Lung microvascular endothelial cell (primary cell): ENCODE data around the gene KCNJ4. TPM values are rescaled to one million over a fixed set of nuclear protein-coding genes. Genes with fewer than 3 reads are reported as not detected.
A peak's percentile ranks its signal among the peaks of the same experiment; 100 is the strongest.
"Not testable (repeated sequence)": the region's sequence is repeated elsewhere in the genome, so short reads cannot be mapped to it uniquely, and the experiment has no call there.

ENCODE experiments used
- DNase-seq, 2 donors: peaks; one replicate each; pipeline versions ENCODE4 v3.0.0 to v3.0.0-alpha.2; 2010; ENCODE audit warnings: low read depth in 2 of 2
- total RNA-seq: library from RNA; depleted of rRNA; stranded (reverse); fragments of >200 nt; gene quantifications from 2 replicates; pipeline ENCODE4 v1.2.1, GENCODE V29; 2014

The KCNJ4 gene
- total RNA-seq, 1 donor from 2014 or later = not detected

DNA sequence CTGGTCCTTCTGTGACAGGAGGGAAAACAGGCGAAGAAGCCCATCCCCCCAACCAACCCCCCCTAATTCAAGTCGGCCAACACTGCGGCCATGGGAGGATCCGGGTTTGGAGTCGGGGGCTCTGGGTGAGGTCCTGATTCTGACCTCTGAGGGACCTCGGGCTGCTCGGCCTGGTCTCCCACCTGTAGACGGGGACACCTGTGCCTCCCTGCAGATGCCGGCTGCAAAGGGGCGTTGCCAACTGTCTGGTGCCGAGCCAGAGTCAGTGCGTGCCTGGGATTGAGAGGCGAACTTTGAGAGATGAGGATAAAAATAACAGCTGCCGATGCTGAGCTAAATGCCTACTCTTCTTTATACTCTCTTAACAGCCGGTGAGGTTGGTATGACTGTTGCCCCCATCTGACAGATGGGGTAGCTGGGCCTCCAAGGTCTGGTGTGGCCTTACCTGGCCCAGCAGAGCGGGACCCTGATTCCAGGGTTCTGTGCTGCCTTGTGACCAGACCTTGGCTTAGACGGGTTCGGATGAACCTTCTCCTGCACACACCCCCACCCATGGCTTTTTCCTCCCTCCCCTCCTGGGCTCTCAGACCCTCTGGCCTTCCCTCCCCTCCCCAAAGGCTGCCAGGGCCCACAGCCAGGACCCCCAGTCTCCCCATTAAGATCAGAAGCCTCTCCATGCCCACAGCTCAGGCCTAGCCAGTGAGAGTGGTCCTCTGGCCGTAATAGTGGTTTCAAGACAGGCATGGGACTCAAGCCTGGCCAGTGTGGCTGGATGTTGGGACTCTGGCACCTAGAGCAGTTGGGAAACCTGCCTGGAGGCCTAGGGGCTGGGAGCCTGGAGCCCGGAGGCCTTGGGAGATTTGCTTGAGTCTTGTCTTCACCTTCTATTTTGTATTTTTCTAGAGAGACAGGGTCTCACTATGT is 41.7 kb downstream of the KCNJ4 start:
- no peak for DNase-seq

DNA sequence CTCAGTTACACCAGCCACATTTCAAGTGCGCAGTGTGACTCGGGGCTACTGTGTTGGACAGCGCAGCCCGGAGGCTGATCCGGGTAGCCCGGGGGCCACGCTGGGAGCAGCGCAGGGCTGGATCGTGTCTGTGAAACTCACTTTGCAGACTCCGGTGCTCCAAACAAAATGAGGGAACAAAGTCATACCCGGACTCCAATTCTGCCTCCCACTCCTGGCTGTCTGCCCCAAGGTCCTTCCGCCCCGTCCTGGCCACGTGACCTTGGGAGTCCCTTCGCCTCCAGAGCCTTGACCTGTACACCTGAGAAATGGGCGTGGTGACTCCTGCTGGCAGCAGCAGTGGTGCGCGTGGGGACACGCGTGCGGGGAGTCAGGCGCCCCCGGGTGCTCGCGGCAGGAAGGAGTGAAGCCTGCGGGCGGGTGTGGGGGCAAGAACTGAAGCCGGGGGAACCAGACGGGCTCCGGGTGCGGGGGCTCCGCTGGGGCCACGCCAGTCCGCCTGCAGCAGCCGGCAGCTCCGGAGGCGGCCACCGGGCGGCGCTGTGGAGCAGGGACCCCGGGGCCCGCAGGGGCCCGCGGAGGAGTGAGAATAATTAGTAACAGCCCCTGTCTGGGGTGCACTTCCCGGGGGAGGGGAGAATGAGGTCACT is 42.4 kb downstream of the KCNJ4 start:
- no peak for DNase-seq

DNA sequence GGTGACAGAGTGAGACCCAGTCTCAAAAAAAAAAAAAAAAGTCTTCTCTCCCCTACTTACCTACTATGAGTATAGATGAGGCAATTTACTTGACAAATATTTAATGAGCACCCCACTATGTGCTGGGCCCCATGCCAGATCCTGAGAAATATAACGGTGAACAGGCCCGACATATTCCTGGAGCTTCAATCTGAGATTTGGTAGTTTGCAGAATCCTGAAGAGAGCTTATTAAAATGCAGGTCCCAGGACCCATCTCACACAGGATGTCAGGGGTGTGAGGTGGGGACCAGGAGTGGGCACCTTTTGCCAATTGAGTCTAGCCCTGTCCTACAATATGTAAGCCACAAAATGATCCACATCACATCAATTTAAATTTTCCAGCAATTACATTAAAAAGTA is 44.0 kb downstream of the KCNJ4 start:
- DNase-seq = no peak

DNA sequence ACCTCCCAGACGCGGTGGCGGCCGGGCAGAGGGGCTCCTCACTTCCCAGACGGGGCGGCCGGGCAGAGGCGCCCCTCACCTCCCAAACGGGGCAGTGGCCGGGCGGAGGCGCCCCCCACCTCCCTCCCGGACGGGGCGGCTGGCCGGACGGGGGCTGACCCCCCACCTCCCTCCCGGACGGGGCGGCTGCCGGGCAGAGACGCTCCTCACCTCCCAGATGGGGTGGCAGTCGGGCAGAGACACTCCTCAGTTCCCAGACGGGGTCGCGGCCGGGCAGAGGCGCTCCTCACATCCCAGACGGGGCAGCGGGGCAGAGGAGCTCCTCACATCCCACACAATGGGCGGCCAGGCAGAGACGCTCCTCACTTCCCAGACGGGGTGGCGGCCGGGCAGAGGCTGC is 45.1 kb downstream of the KCNJ4 start:
- not testable (repeated sequence) for DNase-seq

DNA sequence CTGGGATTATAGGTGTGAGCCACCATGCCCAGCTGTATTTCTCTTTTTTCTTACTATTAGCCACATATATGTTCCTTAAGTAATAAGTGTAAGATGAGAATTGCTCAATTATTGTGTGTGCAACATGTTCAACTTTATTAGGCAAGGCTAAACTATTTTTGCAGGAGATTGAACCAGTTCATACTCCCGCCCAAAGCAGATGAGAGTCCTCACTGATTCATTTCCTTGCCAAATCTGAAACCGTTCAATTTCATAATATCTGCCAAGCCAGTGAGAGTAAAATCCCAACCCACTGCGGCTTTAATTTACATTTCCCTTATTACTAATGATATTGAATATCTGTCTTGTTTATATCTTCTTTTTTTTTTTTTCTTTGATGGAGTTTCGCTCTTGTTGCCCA is 48.4 kb downstream of the KCNJ4 start:
- no peak for DNase-seq

DNA sequence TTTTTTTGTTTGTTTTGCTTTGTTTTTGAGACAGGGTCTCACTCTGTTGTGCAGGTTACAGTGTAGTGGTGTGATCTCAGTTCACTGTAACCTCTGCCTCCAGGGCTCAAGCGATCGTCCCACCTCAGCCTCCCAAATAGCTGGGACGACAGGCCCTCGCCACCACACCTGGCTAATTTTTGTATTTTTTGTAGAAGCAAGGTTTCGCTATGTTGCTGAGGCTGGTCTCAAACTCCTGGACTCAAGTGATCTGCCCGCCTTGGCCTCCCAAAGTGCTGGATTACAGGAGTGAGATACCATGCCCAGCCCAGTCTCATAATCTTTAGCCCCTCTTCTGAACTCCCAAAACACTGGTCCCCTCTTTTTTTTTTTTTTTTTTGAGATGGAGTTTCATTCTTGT is 50.6 kb downstream of the KCNJ4 start:
- no peak for DNase-seq

DNA sequence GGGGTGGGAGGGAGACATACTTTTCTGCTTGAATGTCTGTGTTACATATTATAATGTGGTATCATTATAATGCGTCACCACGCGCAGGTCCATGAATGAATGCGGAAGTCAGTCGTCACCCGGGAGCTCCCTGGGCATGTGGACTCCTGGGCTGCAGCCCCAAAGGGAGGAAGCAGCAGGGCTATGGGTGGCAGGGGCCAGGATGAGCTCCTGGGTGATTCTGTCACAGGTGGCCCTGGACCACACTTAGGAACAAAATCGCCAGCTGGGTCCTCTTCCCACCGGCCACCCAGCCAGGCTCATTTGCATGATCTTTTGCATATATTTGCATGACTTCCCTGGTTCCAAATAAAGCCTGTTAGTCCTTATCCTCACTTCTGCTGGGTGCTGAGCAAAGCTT is 51.2 kb downstream of the KCNJ4 start:
- no peak for DNase-seq

DNA sequence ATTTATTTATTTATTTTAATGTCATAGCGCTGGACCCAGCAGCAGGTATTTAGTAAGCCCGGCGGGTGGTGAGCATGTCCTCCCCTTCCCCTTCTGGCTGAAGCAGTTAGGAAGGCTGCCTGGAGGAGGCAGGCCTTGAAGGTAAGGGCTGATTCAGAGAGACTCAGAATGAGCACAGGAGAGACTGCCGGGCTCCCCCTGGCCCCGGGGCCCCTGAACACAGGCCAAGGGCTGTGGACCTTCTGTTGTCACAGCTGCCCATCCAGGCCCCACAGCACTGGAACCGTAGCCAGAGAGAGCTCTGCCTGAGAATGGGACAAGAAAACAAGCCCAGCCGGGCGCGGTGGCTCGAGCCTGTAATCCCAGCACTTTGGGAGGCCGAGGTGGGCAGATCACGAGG is 52.8 kb downstream of the KCNJ4 start:
- DNase-seq = no peak

DNA sequence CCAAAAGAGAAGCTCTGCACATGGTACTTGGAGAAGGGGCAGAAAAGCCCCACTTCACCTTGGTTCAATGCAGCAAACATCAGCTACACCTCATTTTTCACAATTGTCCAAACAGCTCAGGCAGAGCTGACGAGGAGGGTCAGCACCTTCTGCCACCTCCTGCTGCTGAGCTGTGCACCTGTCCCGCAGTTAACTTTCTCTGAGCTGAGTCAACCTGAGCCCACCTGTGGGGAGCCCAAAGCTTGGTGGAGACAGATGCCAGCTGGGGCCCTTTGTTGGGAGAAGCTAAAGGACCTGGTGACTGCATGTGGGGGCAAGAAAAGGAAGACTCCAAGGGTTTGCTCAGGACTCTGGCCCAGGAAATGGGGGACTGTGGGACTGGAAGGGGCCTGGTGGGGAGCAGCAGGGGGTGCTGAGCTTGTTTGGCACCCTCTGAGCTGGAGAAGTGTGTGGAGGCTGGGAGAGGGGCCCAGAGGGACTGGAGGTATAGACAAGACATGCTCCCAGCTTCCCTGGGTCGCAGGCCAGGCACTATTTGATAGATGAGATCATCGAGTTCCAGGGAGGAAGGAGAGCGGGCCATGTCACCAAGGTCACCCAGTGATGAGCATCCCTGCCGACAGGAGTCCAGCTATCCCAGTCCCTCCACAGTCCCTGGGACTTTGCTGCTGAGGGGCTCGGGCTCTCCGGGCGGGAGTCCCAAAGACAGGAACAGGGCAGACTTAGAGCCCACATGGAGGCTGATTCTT is 53.5 kb downstream of the KCNJ4 start:
- DNase-seq = no peak

DNA sequence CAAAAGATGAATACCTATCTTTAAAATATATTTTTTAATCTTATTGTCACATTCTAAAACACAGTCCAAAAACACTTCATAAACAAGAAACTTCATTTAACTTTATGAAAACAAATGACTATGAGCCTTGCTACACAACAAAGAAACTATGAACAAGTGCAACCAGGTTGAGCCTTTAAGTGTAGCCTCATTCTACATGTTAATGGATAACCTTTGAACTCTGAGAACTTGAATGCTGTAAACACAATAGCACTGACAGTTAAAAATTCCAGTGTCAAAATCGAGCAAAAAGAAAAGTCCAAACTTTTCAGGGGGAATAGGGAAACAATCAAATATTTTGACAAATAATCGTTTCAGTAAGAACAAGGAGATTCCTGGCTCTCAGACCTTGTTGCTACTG is 54.7 kb downstream of the KCNJ4 start:
- not testable (repeated sequence) for DNase-seq

DNA sequence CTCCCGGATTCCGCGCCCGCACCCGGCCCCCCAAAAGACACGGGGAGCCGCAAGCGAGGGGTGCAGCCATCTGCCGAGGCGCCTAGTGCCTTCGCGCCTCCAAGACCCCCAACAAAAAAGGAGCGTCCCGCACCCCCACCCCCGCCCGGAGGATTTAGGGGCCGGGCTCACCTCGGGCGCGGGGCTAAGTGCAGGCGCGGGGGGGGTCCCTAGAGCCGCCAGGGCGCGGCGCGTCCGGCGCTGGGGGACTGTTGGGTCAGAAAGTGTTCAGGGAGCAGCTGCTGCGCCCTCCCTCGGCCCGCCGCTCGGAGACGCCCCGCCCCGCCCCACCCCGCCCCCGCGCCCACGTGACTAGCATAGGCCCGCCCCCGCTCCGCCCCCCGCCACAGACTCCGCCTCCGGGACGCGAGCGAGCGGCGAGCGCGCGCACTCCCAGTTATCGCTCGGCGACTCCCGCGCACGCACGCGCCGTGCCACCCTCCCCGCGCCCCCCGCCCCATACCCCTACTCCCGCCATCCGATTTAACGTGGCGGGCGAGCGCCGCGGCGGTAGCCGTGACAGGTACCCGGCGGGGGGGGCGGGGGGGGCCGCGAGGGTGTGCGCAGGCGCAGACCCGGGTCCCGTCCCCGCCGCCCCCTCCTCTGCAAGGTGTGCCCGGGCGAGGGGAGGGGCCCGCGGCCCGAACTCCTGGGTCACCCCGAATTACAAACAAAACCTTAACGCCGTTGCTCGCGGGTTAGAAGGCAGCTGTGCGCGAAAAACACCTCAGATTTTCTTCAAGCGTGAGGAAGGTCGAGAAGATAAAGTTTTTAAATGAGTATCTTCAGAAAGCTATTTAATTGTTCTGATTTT is 56.2 kb downstream of the KCNJ4 start:
- peak; percentile 84 to 89 for DNase-seq

DNA sequence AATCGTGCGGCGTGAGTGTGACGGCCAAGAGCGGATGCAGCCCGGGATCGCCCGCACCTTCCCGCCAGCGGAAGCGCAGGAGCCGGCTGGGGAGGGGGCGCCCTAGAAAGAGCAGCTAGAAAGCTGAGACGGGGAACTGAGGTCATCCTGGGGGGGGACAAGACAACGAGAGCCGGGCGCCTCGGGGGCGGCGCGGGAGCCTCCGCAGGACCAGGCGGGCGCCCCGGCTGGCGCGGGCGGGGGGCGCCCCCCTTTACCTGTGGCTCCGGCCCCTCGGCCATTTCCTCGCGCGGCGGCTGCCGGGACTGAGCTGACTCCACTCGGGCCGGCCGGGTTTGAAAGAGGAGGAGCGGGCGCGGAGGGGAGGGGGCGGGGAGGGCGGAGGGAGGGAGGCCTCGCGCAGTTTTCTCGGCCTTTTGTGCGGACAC is 56.8 kb downstream of the KCNJ4 start:
- DNase-seq = peak; percentile 43 to 67

DNA sequence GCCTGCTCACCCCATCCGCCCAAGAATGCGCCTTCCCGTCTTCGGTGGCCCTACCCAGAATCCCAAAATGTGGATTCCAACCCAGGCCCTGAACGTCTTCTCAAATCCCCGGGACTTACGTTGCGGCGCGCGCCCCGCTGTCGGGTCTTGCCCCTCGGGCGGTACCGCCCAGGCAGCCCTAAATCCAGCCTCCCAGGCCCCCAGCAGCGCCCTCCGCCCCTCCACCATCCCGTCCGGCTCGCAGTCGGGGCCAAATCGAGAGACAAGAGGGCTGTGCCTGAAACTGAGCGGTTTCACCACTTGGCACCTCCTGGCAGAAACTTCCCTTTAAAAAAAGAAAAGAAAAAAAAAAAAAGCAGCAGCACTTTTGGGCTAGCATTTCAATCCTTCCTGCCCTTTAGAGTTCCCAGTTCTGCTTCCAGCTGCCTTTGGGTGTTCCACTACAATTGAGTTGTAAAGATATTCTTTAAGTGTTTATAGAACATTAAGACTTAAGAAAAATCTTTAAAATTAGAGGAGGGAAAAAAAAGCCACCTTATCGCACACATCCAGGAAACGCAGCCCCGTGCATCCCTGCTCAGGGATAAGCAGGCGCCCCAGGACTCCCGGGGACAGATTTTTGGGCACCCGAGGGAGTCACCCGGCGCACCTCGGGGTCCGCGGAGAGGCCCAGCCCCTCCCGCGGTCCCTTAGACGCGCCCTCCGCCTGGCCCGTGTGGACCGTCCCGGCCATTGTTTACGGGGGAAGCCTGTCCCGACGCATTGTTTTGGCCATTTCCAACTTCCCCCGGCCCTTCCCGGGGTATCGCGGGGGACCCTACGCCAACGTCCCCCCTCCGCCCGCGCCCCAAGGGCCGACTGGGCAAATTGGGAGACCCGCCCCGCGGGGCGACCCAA is 57.6 kb downstream of the KCNJ4 start:
- peak; percentile 30 to 32 for DNase-seq

DNA sequence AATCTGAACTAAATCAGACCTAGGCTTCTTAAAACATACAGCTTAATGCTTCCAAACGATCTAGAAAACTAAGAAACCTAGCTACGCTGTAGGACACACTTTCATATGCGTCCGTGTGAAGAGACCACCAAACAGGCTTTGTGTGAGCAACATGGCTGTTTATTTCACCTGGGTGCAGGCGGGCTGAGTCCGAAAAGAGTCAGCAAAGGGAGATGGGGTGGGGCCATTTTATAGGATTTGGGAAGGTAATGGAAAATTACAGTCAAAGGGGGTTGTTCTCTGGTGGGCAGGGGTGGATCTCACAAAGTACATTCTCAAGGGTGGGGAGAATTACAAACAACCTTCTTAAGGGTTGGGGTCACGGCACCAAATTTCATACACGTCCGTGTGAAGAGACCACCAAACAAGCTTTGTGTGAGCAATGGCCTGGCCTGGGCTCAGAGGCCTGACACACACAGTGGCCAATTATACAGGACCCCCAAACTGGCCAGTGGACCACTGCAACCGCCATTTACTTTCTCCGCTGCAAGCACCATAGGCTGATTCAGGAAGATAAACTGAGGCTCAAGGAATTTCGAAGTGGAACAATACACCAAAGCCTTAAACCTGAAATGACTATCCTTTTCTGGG is 58.4 kb downstream of the KCNJ4 start:
- not testable (repeated sequence) for DNase-seq

DNA sequence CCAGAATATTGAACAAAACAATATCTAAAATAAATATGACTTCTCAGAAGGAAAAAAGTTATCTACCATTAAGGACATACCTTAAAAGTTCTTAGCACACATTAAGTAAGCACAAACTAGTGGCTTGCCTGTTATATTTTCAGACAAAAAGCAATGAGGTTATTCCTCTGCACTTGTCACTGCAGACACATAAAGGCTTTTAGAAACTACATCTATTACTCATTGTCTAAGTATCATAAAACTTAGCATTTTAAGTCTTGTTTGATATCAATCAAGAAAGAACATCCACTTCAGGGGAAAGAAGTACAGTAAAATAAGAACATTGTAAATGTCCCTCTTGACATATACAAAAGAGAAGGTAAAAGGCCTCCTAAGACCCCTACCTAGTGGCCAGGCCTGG is 59.1 kb downstream of the KCNJ4 start:
- not testable (repeated sequence) for DNase-seq

DNA sequence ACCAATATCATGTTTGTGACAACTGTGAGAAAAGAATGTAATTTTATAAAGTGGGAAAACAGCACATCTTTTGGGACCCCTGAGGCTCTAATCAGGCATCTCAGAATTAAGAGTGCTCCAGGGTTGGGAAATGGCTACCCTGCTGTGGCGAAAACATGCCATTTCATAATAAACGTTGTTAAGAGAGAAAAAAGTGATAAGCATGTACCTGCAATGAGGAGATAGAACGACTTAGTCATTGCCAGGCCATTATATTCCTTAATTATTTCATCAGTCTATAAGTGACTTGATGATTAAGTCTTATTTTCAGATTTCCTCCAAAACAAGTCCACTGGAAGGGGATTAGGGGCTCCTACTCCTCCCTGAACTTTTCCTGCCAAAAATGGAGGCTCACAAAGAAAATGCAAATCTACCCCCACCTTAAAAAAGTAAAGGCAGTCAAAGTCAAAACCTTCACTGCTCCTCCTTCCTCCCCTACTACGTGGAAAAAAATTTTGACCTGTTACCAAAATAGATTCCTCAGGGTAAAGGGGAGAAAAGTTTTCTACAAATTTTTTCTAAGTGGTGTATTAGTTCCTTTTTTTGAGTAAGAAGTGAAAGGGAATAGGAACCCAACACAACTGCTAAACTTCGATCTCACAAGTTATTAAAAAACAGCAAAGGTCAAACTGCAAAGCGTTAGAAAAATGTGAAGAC is 59.9 kb downstream of the KCNJ4 start:
- not testable (repeated sequence) for DNase-seq

DNA sequence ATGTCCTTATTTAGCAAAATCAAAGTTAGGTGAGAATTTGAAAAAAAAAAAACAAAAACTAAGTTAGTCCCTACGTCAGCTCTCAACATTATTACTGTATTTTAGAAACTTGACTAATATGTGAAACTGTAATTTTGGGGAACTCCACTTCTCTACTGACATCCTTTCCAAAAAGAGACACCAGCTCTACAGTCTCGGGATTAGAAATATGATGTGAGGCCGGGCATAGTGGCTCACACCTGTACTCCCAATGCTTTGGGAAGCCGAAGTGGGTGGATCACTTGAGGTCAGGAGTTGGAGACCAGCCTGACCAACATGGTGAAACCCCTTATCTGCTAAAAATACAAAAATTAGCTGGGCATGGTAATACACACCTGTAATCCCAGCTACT is 65.6 kb downstream of the KCNJ4 start:
- not testable (repeated sequence) for DNase-seq

DNA sequence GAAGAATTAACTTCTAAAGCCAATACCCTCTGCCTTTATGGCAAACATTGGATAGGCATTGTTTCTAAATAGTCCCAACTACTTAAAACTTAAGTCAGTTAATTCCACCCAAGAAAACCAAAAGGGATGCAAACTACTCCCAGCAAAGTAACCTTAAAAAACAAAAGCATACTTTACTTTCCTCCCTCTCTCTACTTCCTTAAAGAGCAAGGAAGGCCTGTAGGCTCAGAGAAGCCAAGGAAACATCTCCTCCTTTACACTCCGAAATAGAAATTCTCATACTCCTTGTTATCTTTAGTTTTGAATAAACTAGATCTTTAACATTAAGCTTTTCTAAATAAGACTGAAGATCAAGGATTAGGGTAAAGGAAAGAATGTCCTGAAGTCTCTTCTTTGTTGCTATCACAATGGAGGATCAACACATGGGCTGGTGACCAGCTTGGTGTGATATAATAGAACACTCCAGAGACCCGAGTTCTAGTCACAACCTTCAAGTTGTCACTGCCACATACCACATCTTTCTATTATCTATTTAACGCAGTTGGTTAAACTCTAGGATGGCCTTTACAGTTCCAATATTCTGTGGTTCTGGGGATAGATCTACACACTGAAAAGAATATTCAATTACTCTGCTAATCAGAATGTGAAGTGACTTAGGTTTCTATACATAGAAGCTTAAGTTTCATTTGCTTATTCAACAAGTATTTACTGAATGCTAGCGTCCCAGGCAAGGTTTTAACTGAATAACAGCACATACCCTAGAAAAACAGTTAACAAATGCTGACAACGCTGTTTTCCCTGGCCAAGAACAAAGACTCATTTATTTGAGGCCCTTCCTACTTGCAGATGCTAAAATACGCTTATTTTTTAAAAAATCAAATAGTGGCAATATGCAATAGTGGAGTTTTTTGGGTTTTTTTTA is 66.2 kb downstream of the KCNJ4 start:
- not testable (repeated sequence) for DNase-seq
